GM21528 (cell line): ENCODE data around the gene ADORA2A.
"Not testable (repeated sequence)": the region's sequence is repeated elsewhere in the genome, so short reads cannot be mapped to it uniquely, and the experiment has no call there.

Source experiments
- ATAC-seq: cut with Tn5 transposase; IDR thresholded peaks from one replicate; pipeline ENCODE4 v1.9.1; 2021; ENCODE audit warnings: mild to moderate bottlenecking, moderate library complexity; ENCODE audit not compliant: unreplicated experiment, low FRiP score

The ADORA2A gene

DNA sequence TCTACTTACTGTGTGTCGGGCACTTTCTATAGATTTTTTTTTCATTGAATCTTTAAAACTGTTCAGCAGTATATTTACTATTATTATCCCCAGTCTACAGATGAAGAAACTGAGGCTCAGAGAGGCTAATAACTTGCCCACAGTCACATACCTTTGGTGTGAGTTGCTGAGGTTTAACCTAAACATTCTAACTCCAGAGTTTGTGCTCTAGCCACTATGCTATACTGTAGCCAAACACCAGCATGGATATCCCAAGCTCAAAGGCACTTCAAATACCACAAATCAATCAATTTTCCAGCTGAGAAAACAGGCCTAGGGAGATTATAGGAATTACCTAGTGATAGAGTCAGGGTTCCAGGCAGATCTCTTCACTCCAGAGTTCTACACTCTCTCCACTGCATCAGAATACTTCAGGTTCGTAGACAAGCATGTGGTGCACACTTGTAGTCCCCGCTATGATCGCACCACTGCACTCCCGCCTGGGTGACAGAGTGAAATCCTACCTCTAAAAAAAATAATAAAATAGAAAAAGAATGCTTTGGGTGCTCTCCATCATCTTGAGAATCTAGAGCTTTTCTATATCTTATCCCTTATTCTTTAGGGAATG is 47.4 kb downstream of the ADORA2A start:
- no peak for ATAC-seq

DNA sequence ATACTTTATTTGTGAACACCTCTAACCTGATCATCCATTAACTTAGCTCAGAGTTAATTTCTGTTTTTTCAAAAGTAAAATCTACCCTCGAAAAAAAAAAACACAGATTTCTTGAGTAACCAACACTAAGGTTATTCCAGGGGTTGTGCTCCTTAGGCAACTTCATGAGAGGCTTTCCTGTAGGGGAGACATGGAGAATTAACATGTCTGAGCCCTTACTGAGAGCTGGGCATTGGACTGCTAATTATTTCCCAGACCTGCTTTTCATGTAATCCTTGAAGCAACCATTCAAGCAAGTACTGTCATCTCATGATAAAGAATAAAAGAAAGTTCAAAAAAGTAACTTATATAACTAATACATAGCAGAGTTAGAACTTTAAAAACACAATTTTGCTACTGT is 54.2 kb downstream of the ADORA2A start:
- ATAC-seq = no peak

DNA sequence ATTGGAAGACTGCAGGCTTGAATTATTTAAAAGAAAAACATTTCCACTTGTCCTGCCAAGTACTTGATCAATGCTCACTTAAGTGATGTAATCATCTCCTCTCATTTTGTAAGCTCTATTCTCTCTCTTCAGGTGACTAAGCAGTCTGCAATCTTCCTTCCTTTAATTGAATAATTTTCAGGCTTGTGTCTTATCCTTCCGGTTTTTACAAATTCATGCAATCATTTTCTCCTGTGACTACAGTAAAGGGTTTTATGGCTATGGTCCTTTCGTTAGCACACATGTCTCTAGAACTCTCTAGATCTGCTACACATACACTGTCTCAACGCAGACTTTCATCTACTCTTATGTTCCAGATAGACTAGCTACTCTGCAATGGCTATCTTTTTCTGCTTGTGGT is 55.2 kb downstream of the ADORA2A start:
- ATAC-seq = no peak

DNA sequence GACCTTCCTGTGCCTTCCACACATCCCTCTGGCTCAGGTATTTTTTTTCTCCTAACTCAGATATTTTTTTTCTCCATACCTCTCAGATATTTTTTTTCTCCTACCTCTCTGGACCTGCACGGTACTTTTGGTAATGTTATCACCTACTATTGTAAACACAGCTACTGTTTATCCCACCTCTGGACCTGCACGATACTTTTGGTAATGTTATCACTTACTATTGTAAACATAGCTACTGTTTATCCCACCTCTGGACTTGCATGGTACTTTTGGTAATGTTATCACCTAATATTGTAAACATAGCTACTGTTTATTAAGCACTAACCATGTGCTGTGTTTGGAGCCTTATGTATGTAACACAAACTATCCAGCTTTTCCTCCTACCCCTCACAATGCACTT is 55.6 kb downstream of the ADORA2A start:
- ATAC-seq = no peak

DNA sequence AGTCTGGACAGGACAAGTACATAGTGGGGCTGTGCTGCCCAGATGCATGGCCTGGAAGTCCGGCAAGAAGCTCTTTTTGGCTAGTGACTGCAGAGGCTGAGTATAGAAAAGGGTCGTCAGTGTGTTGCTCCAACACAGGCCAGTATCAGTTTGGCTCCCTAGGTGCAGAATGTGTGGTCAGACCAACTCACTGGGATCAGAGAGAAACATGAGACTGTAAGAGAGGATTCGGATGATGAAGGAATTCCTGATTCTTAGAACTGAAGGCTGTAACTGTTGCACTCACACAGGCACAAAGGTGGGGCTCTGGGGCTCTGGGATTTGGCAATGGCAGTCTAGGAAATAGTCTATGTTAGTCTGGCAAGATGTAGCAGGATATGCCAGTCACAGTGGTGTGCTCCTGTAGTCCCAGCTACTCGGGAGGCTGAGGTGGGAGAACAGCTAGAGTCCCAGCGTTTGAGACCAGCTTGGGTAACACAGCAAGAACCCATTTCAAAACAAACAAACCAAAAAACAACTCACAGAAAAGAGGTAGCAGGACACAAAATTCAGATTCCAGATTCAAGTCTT is 56.7 kb downstream of the ADORA2A start:
- no peak for ATAC-seq

DNA sequence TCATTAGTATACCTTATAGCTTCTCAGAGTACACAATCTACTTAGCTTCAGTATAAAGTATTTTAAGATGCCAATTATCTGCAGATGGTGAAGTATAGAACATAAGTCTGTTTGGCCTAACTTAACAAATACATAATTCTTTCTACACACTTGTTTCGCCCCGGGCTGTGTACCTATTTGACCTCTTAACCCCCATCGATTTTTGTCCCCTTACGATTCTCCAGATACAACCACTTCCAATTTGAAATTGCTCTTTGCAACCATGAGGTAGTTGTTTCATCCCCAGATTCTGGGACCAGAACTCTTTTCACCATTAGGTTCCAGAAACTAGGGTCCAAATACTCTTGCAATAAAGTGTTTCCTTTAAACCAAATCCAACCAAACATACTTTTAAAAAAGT is 57.8 kb downstream of the ADORA2A start:
- no peak for ATAC-seq

DNA sequence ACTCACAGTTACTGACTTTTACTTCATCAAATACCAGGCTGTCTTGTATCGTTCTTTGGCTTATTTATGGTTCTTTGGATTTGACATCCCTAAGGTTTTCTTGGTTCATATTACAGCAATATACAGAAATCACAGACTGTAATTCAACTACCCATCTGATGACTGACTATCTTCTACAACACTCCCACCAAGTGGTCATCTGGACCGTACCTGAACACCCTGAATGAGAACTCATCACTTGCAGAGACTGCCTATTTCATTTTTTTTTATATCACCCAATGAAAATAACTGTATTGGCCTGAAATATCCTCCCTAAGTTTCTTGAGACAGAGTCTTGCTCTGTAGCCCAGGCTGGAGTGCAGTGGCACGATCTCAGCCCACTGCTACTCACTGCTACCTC is 58.2 kb downstream of the ADORA2A start:
- ATAC-seq = no peak

DNA sequence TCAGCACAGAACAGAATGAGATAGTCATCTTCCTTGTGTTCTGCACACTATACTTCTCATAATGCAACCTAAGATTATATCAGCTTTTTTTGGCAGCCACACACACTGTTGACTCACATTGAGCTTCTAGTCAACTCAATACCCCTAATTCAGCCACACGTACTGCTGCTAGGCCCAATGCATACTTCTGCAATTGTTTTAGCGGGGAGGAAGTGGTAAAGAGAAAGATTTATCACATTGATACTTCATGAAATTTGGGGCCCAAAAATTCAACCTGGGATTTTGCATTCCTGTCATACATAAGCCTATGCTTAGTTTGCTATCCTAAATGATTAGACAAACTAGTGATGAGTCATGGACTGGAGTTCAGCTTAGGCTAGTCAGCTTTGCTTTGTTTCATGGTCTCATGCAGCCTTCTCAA is 59.1 kb downstream of the ADORA2A start:
- ATAC-seq = no peak

DNA sequence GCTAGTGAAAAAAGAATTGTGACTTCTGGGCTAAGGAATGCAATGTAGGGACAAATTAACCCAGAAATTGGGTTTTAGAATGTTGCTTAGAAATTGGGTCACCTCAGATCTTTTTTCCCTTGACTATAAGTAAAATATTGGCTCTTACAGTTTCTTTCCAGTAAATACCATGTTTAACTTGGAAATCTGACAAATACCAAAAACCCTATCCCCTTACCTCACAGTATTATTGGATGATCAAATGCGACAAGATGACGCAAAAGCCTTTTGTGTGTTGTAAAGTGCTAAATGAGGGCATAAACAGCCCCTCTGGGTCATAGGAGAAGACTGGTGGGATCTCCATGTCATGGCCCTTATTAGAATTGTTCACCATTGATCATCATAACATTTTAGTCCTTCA is 61.6 kb downstream of the ADORA2A start:
- no peak for ATAC-seq

DNA sequence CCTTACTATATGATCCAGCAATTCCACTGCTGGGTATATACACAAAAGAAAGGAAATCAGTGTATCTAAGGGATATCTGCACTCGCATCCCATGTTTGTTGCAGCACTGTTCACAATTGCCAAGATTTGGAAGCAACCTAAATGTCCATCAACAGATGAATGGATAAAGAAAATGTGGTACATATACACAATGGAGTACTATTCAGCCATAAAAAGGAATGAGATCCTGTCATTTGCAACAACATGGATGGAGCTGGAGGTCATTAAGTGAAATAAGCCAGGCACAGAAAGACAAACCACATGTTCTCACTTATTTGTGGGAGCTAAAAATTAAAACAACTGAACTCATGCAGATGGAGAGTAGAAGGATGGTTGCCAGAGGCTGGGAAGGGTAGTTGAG is 62.0 kb downstream of the ADORA2A start:
- ATAC-seq = not testable (repeated sequence)
